Measurements from ENCODE around the gene PWWP2B.

The PWWP2B gene

GRCh38 chr10:132439424-132440163 lies 42.6 kb downstream of the PWWP2B start:
- H3K36me3 ChIP-seq = no peaks in the 10 kb centered on the region

GRCh38 chr10:132440791-132441565 lies 44.0 kb downstream of the PWWP2B start:
- Histone ChIP-seq H3K9ac (0 out of 22 replicates have a peak overlapping the region, but pooled peaks of 1 of the 11 experiments have one; percentile 14), H4K20me1 (no peaks in the 10 kb centered on the region), H3K27ac (peak overlapping the region in 4 of 11 experiments; percentile 3 to 35 (median 22); a peak in 3 of 22 replicates), H3K4me1 (peaks cover 56 to 92% (median 87%) of the 10 kb centered on the region in 10 experiments), H3K9me3 (replicated peaks in 1 of 11) (peaks cover 0 to 9% (median 0%) of the 10 kb centered on the region in 11 experiments; a peak in 3 of 22 replicates), H3K4me2 (peak overlapping the region in 6 of 11 experiments; percentile 16 to 51 (median 36); a peak in 10 of 22 replicates), H3K4me3 (no peak overlapping the region), H3K27me3 (no peaks in the 10 kb centered on the region), H3K36me3 (no peaks in the 10 kb centered on the region)
- TF ChIP-seq Cebpa-rat (IDR thresholded peaks at IDR 0.05) = no peak

More at GRCh38 chr10:132439424-132440163, 42.6 kb downstream of the PWWP2B start:
- Histone ChIP-seq H3K4me3 (no peak overlapping the region), H4K20me1 (no peaks in the 10 kb centered on the region), H3K4me2 (peak overlapping the region; percentile 49 to 88 (median 71); a peak in 21 of 22 replicates), H3K27ac (peak overlapping the region in 2 of 11 experiments; percentile 44 to 62; a peak in 2 of 22 replicates), H3K9me3 (replicated peaks in 1 of 11) (peaks cover 0 to 9% (median 0%) of the 10 kb centered on the region in 11 experiments; a peak in 3 of 22 replicates), H3K9ac (peak overlapping the region in 4 of 11 experiments; percentile 51 to 69 (median 66); a peak in 4 of 22 replicates), H3K4me1 (peaks cover 43 to 81% (median 73%) of the 10 kb centered on the region in 10 experiments), H3K27me3 (no peaks in the 10 kb centered on the region)
- TF ChIP-seq Cebpa-rat (IDR thresholded peaks at IDR 0.05) = no peak

GRCh38 chr10:132441818-132442524 lies 45.0 kb downstream of the PWWP2B start:
- Histone ChIP-seq H3K36me3 (no peaks in the 10 kb centered on the region), H3K27ac (no peak overlapping the region), H3K9ac (no peak overlapping the region), H3K4me1 (peaks cover 65 to 92% (median 87%) of the 10 kb centered on the region in 10 experiments), H3K4me3 (no peak overlapping the region), H3K27me3 (no peaks in the 10 kb centered on the region), H3K9me3 (replicated peaks in 1 of 11) (peaks cover 0 to 9% (median 0%) of the 10 kb centered on the region in 11 experiments; a peak in 3 of 22 replicates), H4K20me1 (no peaks in the 10 kb centered on the region), H3K4me2 (peak overlapping the region in 9 of 11 experiments; percentile 7 to 59 (median 47); a peak in 16 of 22 replicates)
- TF ChIP-seq Cebpa-rat (IDR thresholded peaks at IDR 0.05) = no peak

GRCh38 chr10:132442636-132443035 lies 45.6 kb downstream of the PWWP2B start:
- peaks cover 65 to 92% (median 87%) of the 10 kb centered on the region in 10 experiments for H3K4me1 ChIP-seq
- no peaks in the 10 kb centered on the region for H3K27me3 ChIP-seq
- peak overlapping the region; percentile 46 to 72 (median 55) for H3K4me2 ChIP-seq
- no peak overlapping the region for H3K4me3 ChIP-seq
- peak overlapping the region in 3 of 11 experiments; percentile 15 to 23 (median 20); a peak in 3 of 22 replicates for H3K9ac ChIP-seq
- TF ChIP-seq Cebpa-rat (IDR thresholded peaks at IDR 0.05) = no peak
- no peaks in the 10 kb centered on the region for H3K36me3 ChIP-seq
- H3K27ac ChIP-seq = peak overlapping the region in 7 of 11 experiments; percentile 21 to 63 (median 53); a peak in 11 of 22 replicates
- H3K9me3 ChIP-seq (replicated peaks in 1 of 11) = peaks cover 0 to 9% (median 0%) of the 10 kb centered on the region in 11 experiments; a peak in 3 of 22 replicates
- H4K20me1 ChIP-seq = no peaks in the 10 kb centered on the region

- Histone ChIP-seq H3K4me2 (peak overlapping the region; percentile 46 to 72 (median 55); a peak in 17 of 22 replicates), H3K4me1 (peaks cover 63 to 89% (median 85%) of the 10 kb centered on the region in 10 experiments), H3K4me3 (no peak overlapping the region), H3K27me3 (no peaks in the 10 kb centered on the region), H3K9ac (no peak overlapping the region; a peak in 1 of 22 replicates), H3K9me3 (replicated peaks in 1 of 11) (peaks cover 0 to 9% (median 0%) of the 10 kb centered on the region in 11 experiments; a peak in 3 of 22 replicates), H3K27ac (peak overlapping the region in 6 of 11 experiments; percentile 17 to 60 (median 49); a peak in 7 of 22 replicates), H4K20me1 (no peaks in the 10 kb centered on the region), H3K36me3 (no peaks in the 10 kb centered on the region)
- TF ChIP-seq Cebpa-rat (IDR thresholded peaks at IDR 0.05) = no peak
Measured at GRCh38 chr10:132443605-132443982, 46.6 kb downstream of the PWWP2B start.

GRCh38 chr10:132443983-132444876 lies 47.2 kb downstream of the PWWP2B start:
- H3K4me2 ChIP-seq = peak overlapping the region; percentile 78 to 99 (median 98)
- no peaks in the 10 kb centered on the region for H3K27me3 ChIP-seq
- 0 out of 20 replicates have a peak overlapping the region, but pooled peaks of 2 of the 10 experiments have one; percentile 12 to 44 for H3K4me3 ChIP-seq
- no peak for TF ChIP-seq Cebpa-rat (IDR thresholded peaks at IDR 0.05)
- peak overlapping the region in 6 of 11 experiments; percentile 27 to 81 (median 46); a peak in 8 of 22 replicates for H3K9ac ChIP-seq
- H3K36me3 ChIP-seq = no peaks in the 10 kb centered on the region
- H4K20me1 ChIP-seq = no peaks in the 10 kb centered on the region
- H3K27ac ChIP-seq = peak overlapping the region in 8 of 11 experiments; percentile 10 to 96 (median 90); a peak in 14 of 22 replicates
- H3K4me1 ChIP-seq = peaks cover 56 to 83% (median 79%) of the 10 kb centered on the region in 10 experiments
- H3K9me3 ChIP-seq (replicated peaks in 1 of 11) = peaks cover 0 to 9% (median 0%) of the 10 kb centered on the region in 11 experiments; a peak in 3 of 22 replicates

GRCh38 chr10:132444877-132445351 lies 47.9 kb downstream of the PWWP2B start:
- H4K20me1 ChIP-seq = 0 out of 22 replicates have a peak, but pooled peaks cover 0 to 3% (median 0%) of the 10 kb centered on the region in 11 experiments
- H3K4me3 ChIP-seq = no peak overlapping the region
- TF ChIP-seq Cebpa-rat (IDR thresholded peaks at IDR 0.05) = no peak
- no peaks in the 10 kb centered on the region for H3K36me3 ChIP-seq
- H3K9ac ChIP-seq = peak overlapping the region in 8 of 11 experiments; percentile 22 to 82 (median 42); a peak in 9 of 22 replicates
- no peaks in the 10 kb centered on the region for H3K27me3 ChIP-seq
- peak overlapping the region; percentile 78 to 99 (median 98); a peak in 21 of 22 replicates for H3K4me2 ChIP-seq
- peak overlapping the region in 7 of 11 experiments; percentile 43 to 96 (median 90); a peak in 14 of 22 replicates for H3K27ac ChIP-seq
- peaks cover 53 to 81% (median 79%) of the 10 kb centered on the region in 10 experiments for H3K4me1 ChIP-seq
- H3K9me3 ChIP-seq (replicated peaks in 1 of 11) = peaks cover 0 to 9% (median 0%) of the 10 kb centered on the region in 11 experiments; a peak in 3 of 22 replicates
